ENCODE data around the gene IFT81. TPM values are rescaled to one million over a fixed set of nuclear protein-coding genes. Genes with fewer than 3 reads are reported as not detected.

The IFT81 gene
- total and polyA plus RNA-seq, 8 donors = 2.0 to 50.2 (median 6.9) TPM

GRCh38 chr12:110170535-110171185, 46.5 kb downstream of the IFT81 start:
- no peak for TF ChIP-seq POLR2A (IDR thresholded peaks at IDR 0.05)
- TF ChIP-seq EP300 (IDR thresholded peaks at IDR 0.05) = no peak
- TF ChIP-seq POLR2AphosphoS5 (IDR thresholded peaks at IDR 0.05) = no peak
- TF ChIP-seq CTCF (IDR thresholded peaks at IDR 0.05) = no peak
- no peak overlapping the region for H3K27ac ChIP-seq

GRCh38 chr12:110171186-110171538, 47.0 kb downstream of the IFT81 start:
- intact Hi-C loops (cut with DNase I; ENCODE audit: low total_unique reads) = no loop called here
- no peaks in the 10 kb centered on the region for H3K4me1 ChIP-seq
- no peaks in the 10 kb centered on the region for H3K9me3 ChIP-seq
- H3K27ac ChIP-seq = no peak overlapping the region
- no peaks in the 10 kb centered on the region for H3K27me3 ChIP-seq
- DNase-seq = no peak
- peaks cover 0 to 12% (median 7%) of the 10 kb centered on the region in 4 donors for H3K36me3 ChIP-seq
- no peak overlapping the region for H3K4me3 ChIP-seq
- WGBS, 5 donors = 84 to 94% (median 89%) methylated on average over 3 of the region's 3 CpGs
- TF ChIP-seq POLR2AphosphoS5 (IDR thresholded peaks at IDR 0.05) (no peak), EP300 (IDR thresholded peaks at IDR 0.05) (no peak), POLR2A (IDR thresholded peaks at IDR 0.05) (no peak), CTCF (IDR thresholded peaks at IDR 0.05) (no peak)

More at GRCh38 chr12:110170535-110171185, 46.5 kb downstream of the IFT81 start:
- no peak for DNase-seq
- Histone ChIP-seq H3K9me3 (no peaks in the 10 kb centered on the region), H3K4me3 (no peak overlapping the region), H3K4me1 (no peaks in the 10 kb centered on the region), H3K36me3 (peaks cover 0 to 12% (median 8%) of the 10 kb centered on the region in 4 donors), H3K27me3 (no peaks in the 10 kb centered on the region)
- intact Hi-C loops (cut with DNase I; ENCODE audit: low total_unique reads) = no loop called here

- WGBS, 5 donors = 84 to 96% (median 88%) methylated on average over 4 of the region's 4 CpGs
- H3K4me1 ChIP-seq = no peaks in the 10 kb centered on the region
- intact Hi-C loops (cut with DNase I; ENCODE audit: low total_unique reads) = no loop called here
- H3K9me3 ChIP-seq = no peaks in the 10 kb centered on the region
- H3K36me3 ChIP-seq = peaks cover 0 to 12% (median 7%) of the 10 kb centered on the region in 4 donors
- no peaks in the 10 kb centered on the region for H3K27me3 ChIP-seq
- no peak for DNase-seq
- TF ChIP-seq POLR2A (IDR thresholded peaks at IDR 0.05) (no peak), EP300 (IDR thresholded peaks at IDR 0.05) (no peak), CTCF (IDR thresholded peaks at IDR 0.05) (no peak), POLR2AphosphoS5 (IDR thresholded peaks at IDR 0.05) (no peak)
- no peak overlapping the region for H3K4me3 ChIP-seq
- H3K27ac ChIP-seq = no peak overlapping the region
These were observed 47.5 kb downstream of the IFT81 start for GRCh38 chr12:110171636-110172035.

- no peaks in the 10 kb centered on the region for H3K27me3 ChIP-seq
- H3K36me3 ChIP-seq = peaks cover 0 to 3% (median 0%) of the 10 kb centered on the region in 4 donors
- no peak for TF ChIP-seq EP300 (IDR thresholded peaks at IDR 0.05)
- TF ChIP-seq CTCF (IDR thresholded peaks at IDR 0.05) = no peak
- TF ChIP-seq POLR2AphosphoS5 (IDR thresholded peaks at IDR 0.05) = no peak
- TF ChIP-seq POLR2A (IDR thresholded peaks at IDR 0.05) = no peak
- WGBS, 5 donors = 82 to 88% (median 86%) methylated on average over 6 of the region's 6 CpGs
- H3K9me3 ChIP-seq = no peaks in the 10 kb centered on the region
- no peak overlapping the region for H3K27ac ChIP-seq
- H3K4me1 ChIP-seq = no peaks in the 10 kb centered on the region
- H3K4me3 ChIP-seq = no peak overlapping the region
- intact Hi-C loops (cut with DNase I; ENCODE audit: low total_unique reads) = no loop called here
- no peak for DNase-seq
These were observed 50.3 kb downstream of the IFT81 start for GRCh38 chr12:110174373-110174996.

All from stomach (tissue), 9 donors.